H9 (cell line): Measurements from ENCODE around the gene SUFU. TPM values are rescaled to one million over a fixed set of nuclear protein-coding genes. Genes with fewer than 3 reads are reported as not detected.

Experiments
- DNase-seq: peaks from one replicate; pipeline ENCODE4 v3.0.0-alpha.2; 2017
- H2AFZ ChIP-seq: one replicate; pipeline ENCODE4 v1.6.1; 2013; ENCODE audit warnings: mild to moderate bottlenecking, low read length, control low read depth, moderate library complexity
- H2AK5ac ChIP-seq: 2 replicates; pipeline ENCODE4 v1.6.1; 2013; ENCODE audit warnings: low read length, control low read depth, mixed read lengths; ENCODE audit not compliant: insufficient read length
- H2BK120ac ChIP-seq: one replicate; pipeline ENCODE4 v1.6.1; 2013; ENCODE audit warnings: low read depth, mild to moderate bottlenecking, low read length, control low read depth, inconsistent platforms; ENCODE audit not compliant: poor library complexity, severe bottlenecking
- H2BK12ac ChIP-seq: 2 replicates; pipeline ENCODE4 v1.6.1; 2013; ENCODE audit warnings: low read length, control low read depth, mixed read lengths, low read depth; ENCODE audit not compliant: insufficient read length
- H2BK15ac ChIP-seq: 2 replicates; pipeline ENCODE4 v1.6.1; 2013; ENCODE audit warnings: low read depth, low read length, control low read depth
- H2BK20ac ChIP-seq: one replicate; pipeline ENCODE4 v1.6.1; 2013; ENCODE audit warnings: low read depth, mild to moderate bottlenecking, low read length, control low read depth, inconsistent platforms; ENCODE audit not compliant: poor library complexity, severe bottlenecking
- H2BK5ac ChIP-seq: 2 replicates; pipeline ENCODE4 v1.6.1; 2013; ENCODE audit warnings: low read length, control low read depth, mixed read lengths; ENCODE audit not compliant: insufficient read length
- H3K14ac ChIP-seq: 2 replicates; pipeline ENCODE4 v1.6.1; 2013; ENCODE audit warnings: low read length, control low read depth; ENCODE audit not compliant: insufficient read depth
- H3K18ac ChIP-seq: 2 replicates; pipeline ENCODE4 v1.6.1; 2013; ENCODE audit warnings: low read depth, mild to moderate bottlenecking, mixed read lengths, low read length, control low read depth; ENCODE audit not compliant: insufficient read length
- H3K23ac ChIP-seq: 2 replicates; pipeline ENCODE4 v1.6.1; 2013; ENCODE audit warnings: low read length, control low read depth, mixed read lengths, low read depth; ENCODE audit not compliant: insufficient read length
- H3K23me2 ChIP-seq: 2 replicates; pipeline ENCODE4 v1.6.1; 2013; ENCODE audit warnings: low read depth, mild to moderate bottlenecking, mixed read lengths, low read length, control low read depth; ENCODE audit not compliant: insufficient read length, poor library complexity, severe bottlenecking
- H3K27ac ChIP-seq: 2 replicates; pipeline ENCODE4 v1.5.1; 2013; ENCODE audit warnings: low read length, control low read depth, mixed read lengths, low read depth; ENCODE audit not compliant: insufficient read length
- H3K27me3 ChIP-seq: 2 replicates; pipeline ENCODE4 v1.6.1; 2013; ENCODE audit warnings: low read length, control low read depth, inconsistent platforms; ENCODE audit not compliant: insufficient read depth
- H3K4ac ChIP-seq: 2 replicates; pipeline ENCODE4 v1.6.1; 2013; ENCODE audit warnings: low read depth, mild to moderate bottlenecking, control low read depth, inconsistent platforms, low read length, moderate library complexity
- H3K4me1 ChIP-seq: 2 replicates; pipeline ENCODE4 v1.6.1; 2013; ENCODE audit warnings: low read length, control low read depth, inconsistent platforms; ENCODE audit not compliant: insufficient read depth
- H3K4me2 ChIP-seq: 2 replicates; pipeline ENCODE4 v1.6.1; 2013; ENCODE audit warnings: low read length, control low read depth, mixed read lengths; ENCODE audit not compliant: insufficient read length, insufficient read depth
- H3K56ac ChIP-seq: 2 replicates; pipeline ENCODE4 v1.6.1; 2013; ENCODE audit warnings: low read depth, mild to moderate bottlenecking, mixed read lengths, low read length, control low read depth; ENCODE audit not compliant: insufficient read length
- H3K79me1 ChIP-seq: 2 replicates; pipeline ENCODE4 v1.6.1; 2013; ENCODE audit warnings: low read depth, mild to moderate bottlenecking, moderate library complexity, low read length, control low read depth, inconsistent platforms; ENCODE audit not compliant: insufficient read depth, poor library complexity, severe bottlenecking
- H3K79me2 ChIP-seq: 2 replicates; pipeline ENCODE4 v1.6.1; 2013; ENCODE audit warnings: low read length, control low read depth, inconsistent platforms; ENCODE audit not compliant: insufficient read depth
- H3K9ac ChIP-seq: 2 replicates; pipeline ENCODE4 v1.6.1; 2013; ENCODE audit warnings: low read length, control low read depth, mixed read lengths; ENCODE audit not compliant: insufficient read length; ENCODE audit errors: extremely low read depth
- H3K9me3 ChIP-seq: one replicate; pipeline ENCODE4 v1.6.1; 2013; ENCODE audit warnings: low read depth, low read length, inconsistent platforms; ENCODE audit not compliant: control insufficient read depth
- H3T11ph ChIP-seq: one replicate; pipeline ENCODE4 v1.6.1; 2013; ENCODE audit warnings: mild to moderate bottlenecking, low read length, control low read depth, inconsistent platforms
- H4K20me1 ChIP-seq: one replicate; pipeline ENCODE4 v1.6.1; 2013; ENCODE audit not compliant: control insufficient read depth, insufficient read length, insufficient read depth
- H4K5ac ChIP-seq: 2 replicates; pipeline ENCODE4 v1.6.1; 2013; ENCODE audit warnings: low read depth, mild to moderate bottlenecking, mixed read lengths, low read length, control low read depth; ENCODE audit not compliant: insufficient read length
- H4K8ac ChIP-seq: replicated peaks from 2 replicates; pipeline ENCODE4 v1.6.1; 2013; ENCODE audit warnings: low read length, control low read depth, mixed read lengths, low read depth; ENCODE audit not compliant: insufficient read length
- H4K91ac ChIP-seq: 2 replicates; pipeline ENCODE4 v1.6.1; 2013; ENCODE audit warnings: low read depth, mild to moderate bottlenecking, moderate library complexity, mixed read lengths, low read length, control low read depth; ENCODE audit not compliant: insufficient read length
- H3K27ac Mint-ChIP-seq, 3 experiments: 2 replicates in 2 of 3; 3 replicates in 1 of 3; pipeline ENCODE4 v1.8.0; 2020 to 2021; ENCODE audit warnings: mixed read lengths in 3 of 3, mild to moderate bottlenecking in 1 of 3, moderate library complexity in 1 of 3
- H3K27me3 Mint-ChIP-seq: 2 replicates; pipeline ENCODE4 v1.8.0; 2021; ENCODE audit warnings: low read depth, mild to moderate bottlenecking, moderate library complexity, mixed read lengths
- H3K36me3 Mint-ChIP-seq, 3 experiments: 2 replicates in 2 of 3; 3 replicates in 1 of 3; pipeline ENCODE4 v1.8.0; 2020 to 2021; ENCODE audit warnings: low read depth in 3 of 3, mixed read lengths in 3 of 3; ENCODE audit not compliant: insufficient read depth in 1 of 3
- H3K4me1 Mint-ChIP-seq, 2 experiments: 2 replicates each; pipeline ENCODE4 v1.8.0; 2020; ENCODE audit warnings: mixed read lengths in 2 of 2
- H3K4me3 Mint-ChIP-seq, 2 experiments: 2 replicates in 1 of 2; 3 replicates in 1 of 2; pipeline ENCODE4 v1.8.0; 2020 to 2021; ENCODE audit warnings: mild to moderate bottlenecking in 2 of 2, mixed read lengths in 2 of 2, moderate library complexity in 1 of 2
- H3K9me3 Mint-ChIP-seq, 2 experiments: 2 replicates in 1 of 2; 3 replicates in 1 of 2; pipeline ENCODE4 v1.8.0; 2020; ENCODE audit warnings: mild to moderate bottlenecking in 2 of 2, mixed read lengths in 2 of 2, moderate library complexity in 1 of 2
- WGBS: extraction: QIAGEN DNeasy Blood & Tissue Kit; methylation state at CpG from one replicate; pipeline ENCODE4 v1.1.7; 2013; ENCODE audit warnings: missing lambda C conversion rate, low lambda C conversion rate, mixed read lengths; ENCODE audit not compliant: insufficient read length; ENCODE audit errors: extremely low coverage; 5-methylcytosine and 5-hydroxymethylcytosine counted together
- total RNA-seq: library from RNA; stranded (reverse); gene quantifications from 2 replicates; pipeline ENCODE4 v1.2.1, GENCODE V29; 2021
- TF ChIP-seq, protein P1 (sequence below): fragments of 200-600 bp; sonication (generic); conservative IDR thresholded peaks from 3 replicates; pipeline ENCODE4 v1.8.0; 2021; ENCODE audit warnings: antibody characterized with exemption, mild to moderate bottlenecking

SUFU gene
- total RNA-seq, 1 experiment from 2014 or later, result 9.5 TPM

- DNase-seq, result peak; percentile 89
- Histone ChIP-seq H2BK5ac (no peak overlapping the region), H3K18ac (peak overlapping the region; percentile 72), H3K9me3 (no peaks in the 10 kb centered on the region), H3K27me3 (no peaks in the 10 kb centered on the region), H2BK120ac (no peak overlapping the region), H2AK5ac (no peak overlapping the region), H3K27ac (no peak overlapping the region), H3K79me1 (no peaks in the 10 kb centered on the region), H3K4ac (no peak overlapping the region), H4K20me1 (peaks cover 3% of the 10 kb centered on the region), H3K23me2 (peaks cover 28% of the 10 kb centered on the region), H2BK20ac (no peak overlapping the region), H3K9ac (peak overlapping the region; percentile 58), H4K91ac (no peak overlapping the region), H3K79me2 (peaks cover 19% of the 10 kb centered on the region; the same call in 1 of the 2 replicates), H3K4me2 (peak overlapping the region; percentile 77), H2AFZ (no peak overlapping the region), H2BK15ac (no peak overlapping the region), H2BK12ac (no peak overlapping the region), H3T11ph (no peak overlapping the region), H4K8ac (no peak overlapping the region), H3K4me1 (peaks cover 5% of the 10 kb centered on the region; the same call in 1 of the 2 replicates), H3K56ac (no peak overlapping the region), H4K5ac (no peak overlapping the region), H3K14ac (peak overlapping the region; percentile 80), H3K23ac (no peak overlapping the region)
- Mint-ChIP-seq H3K4me3 (peak overlapping the region; percentile 93 to 97), H3K27ac (peak overlapping the region in 2 of 3 experiments; percentile 88 to 91; a peak in 2 of 7 replicates), H3K36me3 (peaks cover 0 to 4% (median 0%) of the 10 kb centered on the region in 3 experiments; a peak in 2 of 7 replicates), H3K27me3 (no peaks in the 10 kb centered on the region), H3K9me3 (no peaks in the 10 kb centered on the region; a peak in 1 of 5 replicates), H3K4me1 (peaks cover 47% of the 10 kb centered on the region in 2 experiments)
- TF ChIP-seq, protein P1, sequence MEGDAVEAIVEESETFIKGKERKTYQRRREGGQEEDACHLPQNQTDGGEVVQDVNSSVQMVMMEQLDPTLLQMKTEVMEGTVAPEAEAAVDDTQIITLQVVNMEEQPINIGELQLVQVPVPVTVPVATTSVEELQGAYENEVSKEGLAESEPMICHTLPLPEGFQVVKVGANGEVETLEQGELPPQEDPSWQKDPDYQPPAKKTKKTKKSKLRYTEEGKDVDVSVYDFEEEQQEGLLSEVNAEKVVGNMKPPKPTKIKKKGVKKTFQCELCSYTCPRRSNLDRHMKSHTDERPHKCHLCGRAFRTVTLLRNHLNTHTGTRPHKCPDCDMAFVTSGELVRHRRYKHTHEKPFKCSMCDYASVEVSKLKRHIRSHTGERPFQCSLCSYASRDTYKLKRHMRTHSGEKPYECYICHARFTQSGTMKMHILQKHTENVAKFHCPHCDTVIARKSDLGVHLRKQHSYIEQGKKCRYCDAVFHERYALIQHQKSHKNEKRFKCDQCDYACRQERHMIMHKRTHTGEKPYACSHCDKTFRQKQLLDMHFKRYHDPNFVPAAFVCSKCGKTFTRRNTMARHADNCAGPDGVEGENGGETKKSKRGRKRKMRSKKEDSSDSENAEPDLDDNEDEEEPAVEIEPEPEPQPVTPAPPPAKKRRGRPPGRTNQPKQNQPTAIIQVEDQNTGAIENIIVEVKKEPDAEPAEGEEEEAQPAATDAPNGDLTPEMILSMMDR, result peak; percentile 79
- no CpG with 5 or more reads among the region's 62 CpGs for WGBS
These were observed 141.0 kb downstream of the SUFU start for GRCh38 chr10:102644646-102645387.
